ENCODE results near the gene FHIT.
"Not testable (repeated sequence)": the region's sequence is repeated elsewhere in the genome, so short reads cannot be mapped to it uniquely, and the experiment has no call there.

FHIT gene

DNA sequence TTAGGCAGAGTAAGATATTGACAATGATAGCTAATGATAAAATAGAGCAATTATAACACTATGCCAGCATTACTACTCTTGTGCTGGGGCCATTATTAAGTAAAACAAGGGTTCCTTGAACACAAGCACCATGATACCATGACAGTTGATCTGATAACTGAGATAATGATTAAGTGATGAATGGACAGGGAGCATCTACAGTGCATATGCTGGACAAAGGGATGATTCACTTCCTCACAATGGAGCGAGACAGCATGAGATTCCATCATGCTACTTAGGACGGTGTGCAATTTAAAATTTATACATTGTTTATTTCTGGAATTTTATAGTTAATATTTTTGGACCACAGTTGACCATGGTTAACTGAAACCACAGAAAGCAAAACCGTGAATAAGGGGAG, 156.6 kb downstream of the FHIT start:
- DNase-seq, result no peak

DNA sequence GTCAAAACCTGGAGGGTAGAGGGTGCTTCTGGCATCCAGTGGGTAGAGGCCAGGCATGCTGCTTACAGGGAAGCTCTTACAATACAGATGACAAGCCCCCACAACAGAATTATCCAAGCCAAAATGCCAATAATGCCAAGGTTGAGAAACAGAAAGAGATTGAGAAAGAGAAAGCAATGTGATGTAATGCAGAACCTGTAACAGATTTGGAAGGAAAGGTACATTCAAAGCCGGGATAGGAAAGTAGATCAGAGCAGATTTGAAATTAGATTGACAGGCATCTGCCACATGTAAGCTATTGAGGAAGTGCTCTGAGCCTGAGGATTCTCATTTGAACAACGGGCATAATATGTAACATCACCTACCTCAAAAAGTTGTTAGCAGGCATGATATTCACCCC, 157.9 kb downstream of the FHIT start:
- no peak for DNase-seq

GRCh38 chr3:61092870-61093269, 158.4 kb downstream of the FHIT start:
- no peak for DNase-seq

DNA sequence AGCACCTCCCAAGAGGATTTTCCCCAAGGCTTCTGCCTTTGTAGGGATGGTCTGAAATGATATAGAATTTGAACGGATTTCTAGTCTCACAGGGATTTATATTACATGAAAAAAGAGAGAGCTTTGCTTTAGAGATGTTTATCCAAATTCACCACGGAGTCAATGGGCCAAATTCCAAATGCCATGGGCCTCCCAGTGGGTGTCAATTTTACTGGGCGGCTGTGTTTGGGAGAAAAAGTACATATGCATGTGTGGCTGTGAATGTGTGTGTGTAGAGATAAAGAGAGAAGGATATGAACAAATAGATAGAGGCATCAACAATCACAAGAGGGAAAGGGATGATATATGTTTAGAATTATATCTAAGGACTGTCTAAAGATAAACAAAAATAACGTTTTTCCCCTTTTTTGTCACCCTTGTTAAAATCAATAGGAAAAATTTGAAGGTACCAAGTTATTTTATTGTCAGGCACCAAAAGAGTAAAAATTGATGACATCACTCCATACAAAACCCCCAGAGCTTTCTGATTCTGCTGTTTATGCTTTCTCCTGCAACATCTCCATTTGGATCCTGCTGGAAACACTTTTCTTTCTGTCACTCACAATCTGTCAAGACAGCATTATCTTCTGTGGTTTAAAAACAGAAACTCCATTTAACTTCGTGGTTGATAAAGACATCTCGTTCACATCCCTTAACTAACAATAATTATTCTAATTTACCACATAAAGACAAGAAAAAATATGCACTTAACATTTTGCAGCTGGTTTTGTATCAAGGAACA, 160.7 kb downstream of the FHIT start:
- peak; percentile 20 for DNase-seq

DNA sequence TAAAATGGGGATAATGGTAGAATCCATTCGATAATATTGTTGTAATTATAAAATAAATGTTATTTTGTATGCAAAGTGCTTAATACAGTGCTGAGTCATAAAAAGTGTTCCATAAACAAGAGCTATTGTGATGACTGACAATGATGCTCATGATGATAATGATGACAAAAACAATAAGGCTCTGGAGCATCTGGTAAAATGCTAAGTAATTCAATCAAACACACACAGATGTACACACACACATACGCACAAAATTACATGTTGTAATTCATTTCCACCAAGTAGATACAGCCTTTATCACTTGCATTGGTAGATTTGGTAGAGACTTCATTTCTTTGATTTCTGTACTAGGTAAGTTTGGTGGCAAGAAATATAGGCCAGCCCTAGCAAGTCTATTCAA, 163.8 kb downstream of the FHIT start:
- no peak for DNase-seq

GRCh38 chr3:61081554-61081953, 169.7 kb downstream of the FHIT start:
- no peak for DNase-seq

- DNase-seq, result no peak
These were observed 170.4 kb downstream of the FHIT start for GRCh38 chr3:61080737-61081445.

GRCh38 chr3:61078048-61078752, 173.1 kb downstream of the FHIT start:
- DNase-seq, result no peak

GRCh38 chr3:61077551-61077950, 173.7 kb downstream of the FHIT start:
- DNase-seq, result no peak

GRCh38 chr3:61074783-61075182, 176.5 kb downstream of the FHIT start:
- no peak for DNase-seq

DNA sequence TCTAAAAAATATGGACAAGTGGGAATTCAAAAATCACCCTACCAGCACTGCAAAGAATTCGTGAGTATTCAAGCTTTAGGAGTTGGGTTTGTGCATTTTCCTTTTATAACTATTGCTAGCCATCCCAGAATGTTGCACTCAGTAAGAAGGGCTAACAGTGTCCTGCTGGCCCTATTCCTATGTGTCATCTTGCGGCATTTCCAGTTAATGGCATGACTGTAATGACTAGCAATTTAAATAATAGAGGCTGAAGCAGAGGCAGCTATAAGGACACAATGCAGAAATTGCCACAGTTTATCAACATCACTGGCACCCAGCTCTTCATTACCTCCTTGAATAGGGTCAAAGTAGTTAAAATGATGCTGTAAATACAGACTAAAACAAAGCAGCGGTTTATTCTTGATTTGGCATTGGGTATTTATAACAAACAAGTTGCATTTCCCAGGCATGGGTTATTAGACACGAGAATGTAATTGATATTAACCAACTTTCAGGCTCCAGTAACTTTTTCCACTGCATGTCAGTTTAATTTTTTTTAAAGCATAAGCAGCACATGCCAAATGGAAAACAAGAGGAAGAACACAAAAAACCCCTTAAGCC, 177.6 kb downstream of the FHIT start:
- no peak for DNase-seq

DNA sequence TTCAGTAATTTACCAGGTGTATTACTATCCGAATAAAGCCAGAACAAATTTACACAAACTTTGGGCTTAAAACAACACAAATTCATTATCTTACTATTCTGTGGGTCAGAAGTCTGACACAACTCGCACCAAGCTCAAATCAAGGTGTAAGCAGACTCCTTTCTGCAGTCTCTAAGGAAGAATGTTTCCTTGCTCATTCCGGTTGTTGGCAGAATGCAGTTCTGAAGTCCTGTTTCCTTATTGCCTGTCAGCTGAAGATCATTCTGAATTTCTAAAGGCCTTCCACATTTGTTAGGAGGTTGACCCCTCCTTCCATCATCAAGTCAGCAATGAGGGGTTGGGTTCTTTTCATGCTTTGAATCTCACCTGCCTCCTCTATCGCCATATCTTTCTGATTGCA, 183.2 kb downstream of the FHIT start:
- DNase-seq, result no peak

- no peak for DNase-seq
These were observed 184.5 kb downstream of the FHIT start for GRCh38 chr3:61066800-61067199.

DNA sequence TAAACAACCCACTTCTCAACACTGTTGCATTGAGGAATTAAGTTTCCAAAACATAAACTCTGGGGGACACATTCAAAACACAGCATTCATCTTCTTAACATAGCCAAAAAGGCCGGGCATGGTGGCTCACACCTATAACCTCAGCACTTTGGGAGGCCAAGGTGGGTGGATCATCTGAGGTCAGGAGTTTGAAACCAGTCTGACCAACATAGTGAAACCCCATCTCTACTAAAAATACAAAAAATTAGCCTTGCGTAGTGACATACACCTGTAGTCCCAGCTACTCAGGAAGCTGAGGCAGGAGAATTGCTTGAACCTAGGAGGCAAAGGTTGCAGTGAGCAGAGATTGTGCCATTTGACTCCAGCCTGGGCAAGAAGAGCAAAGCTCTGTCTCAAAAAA, 185.0 kb downstream of the FHIT start:
- DNase-seq, result not testable (repeated sequence)

- DNase-seq, result no peak
These were observed 185.7 kb downstream of the FHIT start for GRCh38 chr3:61065451-61066011.

- no peak for DNase-seq
These were observed 190.0 kb downstream of the FHIT start for GRCh38 chr3:61061092-61061723.

GRCh38 chr3:61060411-61060861, 190.8 kb downstream of the FHIT start:
- DNase-seq, result peak; percentile 4

- DNase-seq, result no peak
These were observed 192.4 kb downstream of the FHIT start for GRCh38 chr3:61058836-61059235.

DNA sequence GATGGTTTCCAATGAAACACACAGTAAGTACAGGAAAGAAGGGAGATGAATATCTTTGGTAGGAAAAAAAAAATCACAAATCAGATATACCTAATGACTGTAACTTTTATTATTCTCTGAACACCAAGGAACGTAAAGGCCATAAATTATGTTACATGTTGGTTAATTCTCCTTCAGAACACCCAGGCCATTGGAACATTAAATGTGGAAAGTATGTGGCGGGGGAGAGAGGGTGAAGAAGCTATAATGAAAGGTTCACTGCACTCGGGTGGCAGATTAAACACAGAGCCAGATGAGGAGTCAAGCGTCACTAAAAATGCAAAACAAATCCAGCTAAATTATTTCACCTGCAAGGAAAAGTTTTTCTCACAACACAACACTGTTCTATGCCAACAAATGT, 193.8 kb downstream of the FHIT start:
- no peak for DNase-seq

GRCh38 chr3:61055447-61055846, 195.8 kb downstream of the FHIT start:
- DNase-seq, result peak; percentile 22

DNA sequence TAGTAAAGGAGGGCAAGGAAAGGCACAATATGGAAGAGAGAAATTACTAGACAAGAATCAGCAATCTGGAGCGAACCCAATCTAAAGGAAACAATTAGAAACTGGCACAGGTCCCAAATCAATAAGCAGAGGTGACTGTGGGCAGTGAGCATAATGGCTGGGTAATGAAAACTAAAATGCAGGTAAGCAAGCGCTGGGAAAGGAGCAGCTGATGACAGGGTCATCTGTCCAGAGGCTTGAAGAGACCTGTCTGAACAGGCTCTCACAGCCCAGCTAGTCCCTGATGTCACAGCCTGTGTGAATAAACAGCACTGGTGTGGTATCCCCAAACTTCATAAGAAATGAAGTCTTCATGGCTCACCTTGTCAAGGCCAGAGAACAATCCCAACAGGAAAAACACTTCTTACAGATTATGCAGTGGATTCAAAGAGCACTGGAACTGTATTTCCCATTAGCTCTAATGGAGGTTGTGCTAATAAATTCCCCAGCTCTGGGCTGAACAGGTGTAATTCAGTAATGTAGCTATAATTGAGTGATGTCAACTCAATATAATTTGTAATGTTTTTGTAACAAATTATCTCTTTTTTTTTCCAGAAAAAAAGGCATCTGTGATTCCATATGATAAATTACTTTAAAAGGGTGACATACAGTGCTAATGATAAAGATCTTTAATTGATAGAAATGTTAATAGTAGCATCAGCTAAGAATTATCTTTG, 197.3 kb downstream of the FHIT start:
- DNase-seq, result no peak

DNA sequence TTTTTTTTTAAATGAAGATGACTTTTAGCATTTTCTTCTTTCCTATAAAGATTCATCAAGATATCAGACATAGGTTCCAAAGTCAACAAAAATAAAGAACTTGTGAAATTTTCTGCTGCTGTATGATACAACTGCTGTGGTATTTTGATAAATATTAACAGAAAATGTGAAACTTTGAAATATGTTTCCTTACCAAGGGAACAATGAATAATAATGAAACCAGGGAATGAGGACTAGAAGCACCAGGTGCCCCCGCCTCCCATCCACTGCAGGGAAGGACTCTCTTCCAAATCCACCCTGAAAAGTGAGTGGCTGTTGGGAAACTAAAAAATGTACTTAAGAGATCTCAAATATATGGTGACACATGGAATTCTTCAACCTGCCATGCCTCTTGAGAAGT, 198.4 kb downstream of the FHIT start:
- DNase-seq, result no peak
